ENCODE data around the gene VWCE.

The VWCE gene

GRCh38 chr11:61327669-61328071, 32.6 kb upstream of the VWCE start:
- no peak for DNase-seq (ENCODE audit: low spot score)

DNA sequence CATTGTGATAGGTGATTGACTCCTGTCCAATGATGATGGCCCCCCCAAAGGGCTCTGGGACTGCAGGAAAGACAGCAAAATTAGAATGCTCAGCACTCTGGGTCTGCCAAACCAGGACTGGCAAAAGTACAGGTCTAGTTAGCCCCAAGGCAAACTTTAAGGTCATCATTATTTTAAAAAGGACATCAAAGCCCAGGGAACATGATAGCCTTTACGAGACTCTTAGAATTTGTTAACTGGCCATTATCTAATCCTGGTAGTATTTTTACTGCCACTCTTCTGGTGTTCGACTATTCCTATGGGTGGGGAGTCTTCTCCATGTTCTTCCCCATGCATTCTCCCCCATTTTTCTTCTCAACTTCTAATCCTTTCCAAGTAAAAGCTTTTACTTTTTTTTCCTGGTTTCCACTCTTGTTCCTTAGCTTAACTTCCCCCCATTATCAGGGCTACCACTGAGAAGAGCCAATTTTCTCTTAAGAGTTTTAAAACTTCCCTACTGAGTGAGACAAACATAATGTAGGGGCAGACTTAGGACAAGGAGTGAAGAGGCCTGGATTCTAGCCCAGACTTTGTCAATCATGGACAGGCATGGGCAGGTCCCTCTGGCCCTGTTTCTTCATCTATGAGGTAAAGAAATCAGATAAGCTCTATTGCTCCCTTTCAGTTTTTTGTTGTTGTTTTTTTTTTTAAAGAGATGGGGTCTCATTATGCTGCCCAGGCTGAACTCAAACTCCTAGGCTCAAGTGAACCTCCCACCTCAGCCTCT, 30.7 kb upstream of the VWCE start:
- DNase-seq (ENCODE audit: low spot score) = no peak

DNA sequence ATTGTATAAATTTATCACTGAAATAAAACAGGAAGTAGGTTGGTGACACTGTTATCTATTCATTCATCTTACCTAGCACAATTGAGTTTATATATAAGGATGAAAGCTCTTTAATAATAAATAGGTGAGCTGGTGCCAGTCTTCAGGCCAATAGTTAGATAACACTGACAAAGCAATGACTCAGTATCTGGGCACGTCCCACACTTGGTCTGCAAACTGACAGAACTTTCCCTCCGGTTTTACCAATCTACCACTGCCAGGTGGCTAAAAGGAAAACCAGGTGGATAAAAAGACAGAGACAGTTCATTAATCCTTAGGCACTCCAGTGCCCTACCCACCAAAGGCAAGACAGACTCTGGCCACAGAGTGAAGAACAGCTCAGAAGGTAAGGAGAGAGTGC, 20.1 kb upstream of the VWCE start:
- no peak for DNase-seq (ENCODE audit: low spot score)

GRCh38 chr11:61310749-61311148, 15.6 kb upstream of the VWCE start:
- no peak for DNase-seq (ENCODE audit: low spot score)

- no peak for DNase-seq (ENCODE audit: low spot score)
Observed at GRCh38 chr11:61309739-61310138, 14.6 kb upstream of the VWCE start.

- DNase-seq (ENCODE audit: low spot score) = no peak
Observed at GRCh38 chr11:61309141-61309540, 14.0 kb upstream of the VWCE start.

DNA sequence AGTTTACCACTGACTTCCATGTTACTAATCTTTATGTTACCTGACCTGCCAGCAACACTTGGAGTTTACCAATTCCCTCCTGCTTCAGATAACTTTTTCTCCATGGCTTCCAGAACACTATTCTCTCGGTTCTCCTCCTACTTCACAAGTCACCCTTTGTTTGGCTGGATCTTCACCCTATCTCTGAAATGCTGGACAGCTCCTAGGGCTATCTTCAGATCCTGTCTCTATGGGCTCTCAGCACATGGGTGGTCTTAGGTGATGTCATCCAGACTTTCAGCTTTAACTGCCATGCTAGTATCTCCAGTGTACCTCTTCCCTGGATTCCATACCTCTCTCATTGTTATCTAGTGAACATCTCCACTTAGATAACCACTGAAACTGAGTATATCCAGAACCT, 12.2 kb upstream of the VWCE start:
- no peak for DNase-seq (ENCODE audit: low spot score)

DNA sequence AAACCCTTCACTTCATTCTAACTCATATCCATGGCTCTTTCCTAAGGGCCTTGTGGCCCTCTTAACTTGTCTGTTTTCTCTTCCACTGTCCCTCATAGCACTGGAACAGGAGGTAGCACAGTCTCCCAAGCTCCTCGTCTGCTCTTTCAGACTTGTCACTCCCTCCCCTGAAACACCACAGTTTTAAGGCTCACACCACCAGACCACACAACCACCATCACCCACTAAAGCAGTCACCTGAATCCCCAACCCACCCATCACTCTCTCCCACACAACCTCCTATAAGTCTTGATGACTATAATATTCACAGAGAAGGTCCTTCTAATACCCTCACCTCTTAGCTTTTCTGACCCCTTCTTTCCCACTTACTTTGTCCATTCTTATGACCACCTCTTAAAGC, 11.1 kb upstream of the VWCE start:
- DNase-seq (ENCODE audit: low spot score) = no peak

DNA sequence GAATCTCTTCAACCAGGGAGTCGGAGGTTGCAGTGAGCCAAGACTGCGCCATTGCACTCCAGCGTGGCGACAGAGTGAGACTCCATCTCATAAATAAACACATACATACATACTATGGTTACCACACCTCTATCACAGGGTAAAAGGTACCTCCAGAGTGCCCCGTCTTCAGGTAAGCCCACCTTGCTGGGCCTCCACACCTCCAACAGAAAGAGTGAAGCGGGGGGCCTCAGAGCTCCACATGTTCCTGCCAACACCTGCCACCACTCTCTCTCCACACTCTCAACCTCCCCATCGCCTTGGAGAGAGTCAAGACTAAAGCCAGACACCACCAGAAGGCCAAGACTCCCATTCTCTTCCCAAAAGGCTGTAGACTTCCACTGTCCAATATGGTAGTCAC, 10.3 kb upstream of the VWCE start:
- no peak for DNase-seq (ENCODE audit: low spot score)

DNA sequence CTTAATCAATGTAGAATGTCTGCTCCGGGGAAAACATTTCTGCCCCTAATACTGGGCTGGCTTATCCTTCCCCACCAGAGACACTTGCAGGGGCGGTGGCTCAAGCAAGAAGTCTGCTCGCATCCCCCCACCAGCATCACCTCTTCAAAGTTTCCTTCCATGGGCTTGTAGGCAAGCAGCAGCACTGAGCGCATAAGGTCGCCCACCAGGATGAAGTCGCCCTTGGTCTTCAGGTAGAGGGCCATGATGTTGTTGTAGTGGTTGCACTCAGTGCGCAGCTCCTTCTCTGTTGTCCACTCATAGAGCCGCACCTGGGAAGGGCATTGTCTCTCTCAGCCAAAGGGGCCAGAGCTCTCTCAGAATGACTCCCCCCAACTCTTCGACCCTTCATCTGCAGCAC, 8.6 kb upstream of the VWCE start:
- no peak for DNase-seq (ENCODE audit: low spot score)

- DNase-seq (ENCODE audit: low spot score) = no peak
Observed at GRCh38 chr11:61302550-61302949, 7.4 kb upstream of the VWCE start.

GRCh38 chr11:61298663-61299244, 3.6 kb upstream of the VWCE start:
- no peak for DNase-seq (ENCODE audit: low spot score)

GRCh38 chr11:61297746-61298145, 2.6 kb upstream of the VWCE start:
- peak; percentile 47 for DNase-seq (ENCODE audit: low spot score)

- DNase-seq (ENCODE audit: low spot score) = no peak
Observed at GRCh38 chr11:61297341-61297740, 2.2 kb upstream of the VWCE start.

- DNase-seq (ENCODE audit: low spot score) = no peak
Observed at GRCh38 chr11:61295596-61295926, 445 bp upstream of the VWCE start.

GRCh38 chr11:61293867-61294716, 1.0 kb downstream of the VWCE start:
- DNase-seq (ENCODE audit: low spot score) = no peak

DNA sequence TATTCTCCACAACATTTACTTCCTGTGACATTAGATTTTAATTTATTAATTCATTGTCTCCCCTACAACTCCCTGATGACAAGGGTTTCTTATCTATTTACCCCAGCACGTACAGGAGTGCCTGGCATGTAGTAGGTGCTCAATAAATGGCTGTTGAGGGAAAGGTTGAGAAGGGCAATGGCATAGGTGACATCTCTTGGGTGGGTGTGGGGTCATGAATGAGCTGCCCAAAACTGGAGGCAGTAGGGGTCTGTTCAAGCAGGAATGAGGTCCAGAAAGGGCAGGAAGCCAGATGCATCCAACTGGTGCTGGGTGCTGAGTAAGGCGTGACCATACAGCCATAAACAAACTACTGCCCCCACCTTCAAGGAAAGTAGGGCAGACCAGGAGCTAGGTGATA, 2.8 kb downstream of the VWCE start:
- DNase-seq (ENCODE audit: low spot score) = no peak

GRCh38 chr11:61290905-61291690, 4.0 kb downstream of the VWCE start:
- no peak for DNase-seq (ENCODE audit: low spot score)

DNA sequence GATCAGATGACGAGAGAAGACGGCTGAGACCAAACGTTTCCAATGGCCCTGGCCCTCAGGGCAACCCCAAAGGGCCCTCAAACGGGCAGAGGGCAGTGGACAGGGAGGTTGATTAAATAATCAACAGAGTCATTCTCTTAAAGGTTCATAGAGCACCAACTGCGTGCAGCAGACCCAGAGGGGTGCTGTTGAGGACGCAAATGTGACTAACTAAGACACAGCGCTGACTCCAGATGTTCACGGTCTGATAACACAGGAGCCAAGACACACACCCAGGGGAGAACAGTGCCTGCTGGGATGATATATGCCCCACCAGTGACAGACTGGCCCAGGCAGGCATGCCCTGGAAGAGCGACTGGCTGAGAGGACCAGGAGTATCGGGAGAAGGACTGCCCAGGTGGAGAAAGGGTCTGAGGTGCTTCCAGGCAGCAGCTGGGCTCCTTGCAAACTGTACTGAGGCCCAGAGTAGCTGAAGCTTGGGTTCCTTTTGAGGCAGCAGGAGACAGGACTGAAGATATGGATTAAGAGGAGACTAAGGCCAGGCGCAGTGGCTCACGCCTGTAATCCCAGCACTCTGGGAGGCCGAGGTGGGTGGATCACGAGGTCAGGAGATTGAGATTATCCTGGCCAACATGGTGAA, 7.7 kb downstream of the VWCE start:
- DNase-seq (ENCODE audit: low spot score) = no peak

DNA sequence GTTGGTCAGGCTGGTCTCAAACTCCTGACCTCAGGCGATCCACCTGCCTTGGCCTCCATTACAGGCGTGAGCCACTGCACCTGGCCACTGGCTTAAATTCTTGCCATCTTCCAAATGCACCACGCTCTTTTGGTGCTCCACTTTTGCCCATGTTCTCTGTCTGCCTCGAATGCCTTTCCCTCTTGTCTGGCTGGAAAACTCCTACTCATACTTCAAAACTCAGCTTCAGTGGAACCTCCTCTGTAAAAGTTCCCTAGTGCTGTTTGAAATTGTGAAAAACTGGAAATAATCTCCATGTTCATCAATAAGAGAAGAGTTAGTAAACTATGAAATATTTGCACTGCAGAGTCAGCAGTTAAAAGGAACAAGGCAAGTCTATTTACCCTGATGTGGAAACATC, 11.5 kb downstream of the VWCE start:
- DNase-seq (ENCODE audit: low spot score) = no peak

GRCh38 chr11:61281581-61282250, 13.4 kb downstream of the VWCE start:
- no peak for DNase-seq (ENCODE audit: low spot score)
